ENCODE results near the gene MYO16. TPM values are rescaled to one million over a fixed set of nuclear protein-coding genes. Genes with fewer than 3 reads are reported as not detected.

Gene MYO16
- polyA plus RNA-seq, 3 donors from 2014 or later: not detected

GRCh38 chr13:109159650-109160309 lies 530.4 kb downstream of the MYO16 start:
- H3K4me1 Mint-ChIP-seq: peaks cover 0 to 9% of the 10 kb centered on the region in 2 donors
- peaks cover 0 to 2% (median 0%) of the 10 kb centered on the region in 6 donors for H3K9me3 Mint-ChIP-seq
- no peaks in the 10 kb centered on the region for H3K36me3 Mint-ChIP-seq
- peaks cover 0 to 6% (median 3%) of the 10 kb centered on the region in 3 donors for H3K27me3 Mint-ChIP-seq (ENCODE audit: low read depth in 3 of 3)
- no peak overlapping the region for H3K4me3 Mint-ChIP-seq
- DNase-seq: no peak
- H3K27ac Mint-ChIP-seq: no peak overlapping the region

- peaks cover 0 to 9% of the 10 kb centered on the region in 2 donors for H3K4me1 Mint-ChIP-seq
- peaks cover 0 to 5% (median 3%) of the 10 kb centered on the region in 3 donors for H3K27me3 Mint-ChIP-seq (ENCODE audit: low read depth in 3 of 3)
- no peak for DNase-seq
- no peak overlapping the region for H3K27ac Mint-ChIP-seq
- H3K4me3 Mint-ChIP-seq: no peak overlapping the region
- H3K36me3 Mint-ChIP-seq: no peaks in the 10 kb centered on the region
- H3K9me3 Mint-ChIP-seq: peaks cover 0 to 2% (median 0%) of the 10 kb centered on the region in 6 donors
Observed at GRCh38 chr13:109160357-109160756, 530.9 kb downstream of the MYO16 start.

- Mint-ChIP-seq H3K27ac (no peak overlapping the region), H3K9me3 (peaks cover 0 to 2% (median 0%) of the 10 kb centered on the region in 6 donors), H3K4me3 (no peak overlapping the region), H3K27me3 (ENCODE audit: low read depth in 3 of 3) (peaks cover 0 to 5% (median 3%) of the 10 kb centered on the region in 3 donors), H3K4me1 (peaks cover 0 to 9% of the 10 kb centered on the region in 2 donors), H3K36me3 (no peaks in the 10 kb centered on the region)
- no peak for DNase-seq
Observed at GRCh38 chr13:109160887-109161669, 531.7 kb downstream of the MYO16 start.

- DNase-seq: no peak
- Mint-ChIP-seq H3K4me1 (peaks cover 0 to 9% of the 10 kb centered on the region in 2 donors), H3K36me3 (no peaks in the 10 kb centered on the region), H3K4me3 (peak overlapping the region in 1 of 5 donors; percentile 2), H3K27me3 (ENCODE audit: low read depth in 3 of 3) (peaks cover 1 to 2% (median 2%) of the 10 kb centered on the region in 3 donors), H3K27ac (peak overlapping the region in 1 of 6 donors; percentile 29), H3K9me3 (peaks cover 0 to 4% (median 0%) of the 10 kb centered on the region in 6 donors)
Observed at GRCh38 chr13:109162248-109163036, 533.0 kb downstream of the MYO16 start.

GRCh38 chr13:109163037-109163379 lies 533.6 kb downstream of the MYO16 start:
- Mint-ChIP-seq H3K27me3 (ENCODE audit: low read depth in 3 of 3) (peaks cover under 1 to 2% (median 2%) of the 10 kb centered on the region in 3 donors), H3K4me1 (peaks cover 0 to 9% of the 10 kb centered on the region in 2 donors), H3K27ac (no peak overlapping the region), H3K9me3 (peaks cover 0 to 4% (median 0%) of the 10 kb centered on the region in 6 donors), H3K4me3 (peak overlapping the region in 1 of 5 donors; percentile 2), H3K36me3 (no peaks in the 10 kb centered on the region)
- DNase-seq: no peak

GRCh38 chr13:109165417-109165904 lies 536.0 kb downstream of the MYO16 start:
- no peaks in the 10 kb centered on the region for H3K36me3 Mint-ChIP-seq
- H3K9me3 Mint-ChIP-seq: peaks cover 0 to 2% (median 0%) of the 10 kb centered on the region in 6 donors
- H3K4me1 Mint-ChIP-seq: peaks cover 0 to 9% of the 10 kb centered on the region in 2 donors
- H3K27me3 Mint-ChIP-seq (ENCODE audit: low read depth in 3 of 3): peaks cover 0 to 3% (median 2%) of the 10 kb centered on the region in 3 donors
- no peak for DNase-seq
- no peak overlapping the region for H3K4me3 Mint-ChIP-seq
- no peak overlapping the region for H3K27ac Mint-ChIP-seq

GRCh38 chr13:109166804-109167203 lies 537.4 kb downstream of the MYO16 start:
- Mint-ChIP-seq H3K4me1 (peaks cover 0 to 9% of the 10 kb centered on the region in 2 donors), H3K9me3 (peaks cover 0 to 2% (median 0%) of the 10 kb centered on the region in 6 donors), H3K27ac (no peak overlapping the region), H3K27me3 (ENCODE audit: low read depth in 3 of 3) (peaks cover 0 to 3% (median 2%) of the 10 kb centered on the region in 3 donors), H3K36me3 (no peaks in the 10 kb centered on the region), H3K4me3 (no peak overlapping the region)
- DNase-seq: no peak

GRCh38 chr13:109172136-109172535 lies 542.7 kb downstream of the MYO16 start:
- H3K27ac Mint-ChIP-seq: no peak overlapping the region
- no peaks in the 10 kb centered on the region for H3K4me1 Mint-ChIP-seq
- no peak for DNase-seq
- peaks cover 0 to 4% (median 3%) of the 10 kb centered on the region in 3 donors for H3K27me3 Mint-ChIP-seq (ENCODE audit: low read depth in 3 of 3)
- no peak overlapping the region for H3K4me3 Mint-ChIP-seq
- H3K9me3 Mint-ChIP-seq: peaks cover 0 to 1% (median 0%) of the 10 kb centered on the region in 6 donors
- no peaks in the 10 kb centered on the region for H3K36me3 Mint-ChIP-seq

- no peak for DNase-seq
- Mint-ChIP-seq H3K4me3 (no peak overlapping the region), H3K27ac (no peak overlapping the region), H3K36me3 (peaks cover 0 to 3% (median 0%) of the 10 kb centered on the region in 3 donors), H3K9me3 (no peaks in the 10 kb centered on the region), H3K4me1 (no peaks in the 10 kb centered on the region), H3K27me3 (ENCODE audit: low read depth in 3 of 3) (peaks cover 0 to 4% (median 3%) of the 10 kb centered on the region in 3 donors)
Observed at GRCh38 chr13:109175666-109176065, 546.3 kb downstream of the MYO16 start.

GRCh38 chr13:109180905-109181425 lies 551.6 kb downstream of the MYO16 start:
- no peaks in the 10 kb centered on the region for H3K4me1 Mint-ChIP-seq
- H3K4me3 Mint-ChIP-seq: no peak overlapping the region
- DNase-seq: no peak
- H3K27ac Mint-ChIP-seq: no peak overlapping the region
- H3K36me3 Mint-ChIP-seq: peaks cover 0 to 3% (median 0%) of the 10 kb centered on the region in 3 donors
- peaks cover 0 to 4% (median 3%) of the 10 kb centered on the region in 3 donors for H3K27me3 Mint-ChIP-seq (ENCODE audit: low read depth in 3 of 3)
- H3K9me3 Mint-ChIP-seq: no peaks in the 10 kb centered on the region

GRCh38 chr13:109182777-109183465 lies 553.5 kb downstream of the MYO16 start:
- Mint-ChIP-seq H3K27ac (no peak overlapping the region), H3K4me1 (no peaks in the 10 kb centered on the region), H3K27me3 (ENCODE audit: low read depth in 3 of 3) (peaks cover 0 to 5% (median 0%) of the 10 kb centered on the region in 3 donors), H3K4me3 (no peak overlapping the region), H3K9me3 (peaks cover 0 to 2% (median 0%) of the 10 kb centered on the region in 6 donors), H3K36me3 (peaks cover 0 to 2% (median 0%) of the 10 kb centered on the region in 3 donors)
- no peak for DNase-seq

GRCh38 chr13:109191413-109191812 lies 562.0 kb downstream of the MYO16 start:
- H3K9me3 Mint-ChIP-seq: peaks cover 0 to 4% (median 0%) of the 10 kb centered on the region in 6 donors
- no peaks in the 10 kb centered on the region for H3K36me3 Mint-ChIP-seq
- no peak overlapping the region for H3K27ac Mint-ChIP-seq
- DNase-seq: no peak
- peaks cover 3 to 4% (median 4%) of the 10 kb centered on the region in 3 donors for H3K27me3 Mint-ChIP-seq (ENCODE audit: low read depth in 3 of 3)
- H3K4me3 Mint-ChIP-seq: no peak overlapping the region
- no peaks in the 10 kb centered on the region for H3K4me1 Mint-ChIP-seq

GRCh38 chr13:109192306-109192705 lies 562.9 kb downstream of the MYO16 start:
- Mint-ChIP-seq H3K4me3 (no peak overlapping the region), H3K27ac (no peak overlapping the region), H3K4me1 (no peaks in the 10 kb centered on the region), H3K27me3 (ENCODE audit: low read depth in 3 of 3) (peaks cover 4 to 6% (median 5%) of the 10 kb centered on the region in 3 donors), H3K9me3 (peaks cover 0 to 4% (median 0%) of the 10 kb centered on the region in 6 donors), H3K36me3 (no peaks in the 10 kb centered on the region)
- DNase-seq: no peak
